IPS DF 19.7 (cell line): ENCODE results near the gene GNMT.

ENCODE experiments used
- DNase-seq: peaks from one replicate; pipeline ENCODE4 v3.0.0-alpha.2; 2013; ENCODE audit warnings: low read depth, low spot score

The GNMT gene

DNA sequence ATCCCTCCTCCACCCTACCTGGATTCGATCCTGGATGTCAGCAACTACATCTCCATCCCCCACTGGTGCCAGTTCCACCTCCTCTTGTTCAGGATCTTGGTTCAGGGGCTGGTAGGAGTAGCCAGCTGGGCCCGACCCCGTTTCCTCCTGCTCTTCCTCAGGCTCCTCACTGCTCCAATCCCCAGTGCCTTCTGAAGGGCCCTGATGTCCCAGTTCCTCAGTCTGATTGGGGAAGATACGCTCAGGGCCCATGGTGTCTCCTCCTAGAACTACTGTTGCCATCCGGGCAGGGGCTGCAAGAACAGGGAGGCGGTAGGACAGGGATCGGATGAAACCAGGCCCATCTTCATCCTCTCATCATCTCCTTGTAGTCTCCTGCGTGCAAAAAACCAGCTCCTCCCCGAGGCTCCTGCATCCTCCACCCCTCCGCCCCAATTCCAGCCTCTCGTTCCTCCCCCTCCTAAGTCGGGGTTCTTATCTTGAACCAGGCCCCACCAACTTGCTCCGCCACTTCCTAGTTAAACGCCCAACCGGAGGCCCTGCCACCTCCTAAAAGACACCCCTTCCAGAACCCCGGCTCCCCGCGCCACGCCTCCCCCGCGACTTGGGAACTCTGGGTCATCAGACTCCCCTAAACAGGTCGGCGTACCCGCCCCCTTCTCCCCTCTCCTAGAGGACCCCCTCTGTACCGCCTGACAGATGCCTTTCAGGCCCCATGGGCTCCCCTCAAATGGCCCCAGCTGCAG is 52.7 kb downstream of the GNMT start:
- DNase-seq, result no peak
